Suppressor macrophage (primary cell): ENCODE data around the gene NECTIN4.
"Not testable (repeated sequence)": the region's sequence is repeated elsewhere in the genome, so short reads cannot be mapped to it uniquely, and the experiment has no call there.

ENCODE experiments used
- DNase-seq, 4 experiments: peaks; one replicate each; pipeline ENCODE4 v3.0.0-alpha.2; 2020 to 2022
- total RNA-seq, 17 experiments: gene quantifications; one replicate each; lab custom pipeline; 2026; ENCODE audit warnings: mixed read lengths in 6 of 17, inconsistent platforms in 3 of 17; lab: John Stamatoyannopoulos, UW

NECTIN4 gene
- total RNA-seq = 0.25 to 21.0 (median 10.8) reads per million in 17 experiments

GRCh38 chr1:161089251-161089924, at the start of gene NECTIN4:
Gene NECTIN4 (minus strand): TSS chr1:161089558. CDS start chr1:161089296, 262 bp downstream.
- DNase-seq = peak; percentile 66 to 82 (median 79)

- DNase-seq = peak in 2 of 4 experiments; percentile 38 to 46
These were observed 49.1 kb upstream of the NECTIN4 start for GRCh38 chr1:161138431-161138830.

GRCh38 chr1:161137881-161138280, 48.5 kb upstream of the NECTIN4 start:
- DNase-seq = no peak

GRCh38 chr1:161133220-161133740, 43.9 kb upstream of the NECTIN4 start:
- DNase-seq = no peak

GRCh38 chr1:161132410-161133219, 43.3 kb upstream of the NECTIN4 start, which contains the start of gene DEDD:
Gene DEDD (minus strand): TSS chr1:161132667. CDS start chr1:161124462, 8,205 bp downstream.
- DNase-seq = peak; percentile 92 to 97 (median 96)

GRCh38 chr1:161131523-161132409, 42.4 kb upstream of the NECTIN4 start:
- DNase-seq = no peak

- DNase-seq = no peak
These were observed 40.9 kb upstream of the NECTIN4 start for GRCh38 chr1:161130266-161130665.

- DNase-seq = no peak
These were observed 39.4 kb upstream of the NECTIN4 start for GRCh38 chr1:161128591-161129420.

- DNase-seq = peak in 3 of 4 experiments; percentile 29 to 45 (median 37)
These were observed 38.3 kb upstream of the NECTIN4 start for GRCh38 chr1:161127649-161128048.

GRCh38 chr1:161122967-161123366, 33.6 kb upstream of the NECTIN4 start:
- DNase-seq = no peak

GRCh38 chr1:161121834-161122233, 32.5 kb upstream of the NECTIN4 start:
- DNase-seq = peak; percentile 53 to 81 (median 74)

GRCh38 chr1:161121042-161121650, 31.8 kb upstream of the NECTIN4 start:
- DNase-seq = peak; percentile 26 to 54 (median 42)

- peak; percentile 44 to 74 (median 60) for DNase-seq
These were observed 29.9 kb upstream of the NECTIN4 start for GRCh38 chr1:161119092-161119903.

GRCh38 chr1:161117759-161118581, 28.6 kb upstream of the NECTIN4 start, which contains the start of the genes NIT1 and PFDN2:
Gene NIT1 (plus strand): TSS chr1:161118105. CDS start chr1:161118177, 72 bp downstream.
Gene PFDN2 (minus strand): TSS chr1:161118037. CDS start chr1:161118026, 11 bp downstream.
- peak; percentile 88 to 96 (median 94) for DNase-seq

GRCh38 chr1:161115961-161116360, 26.6 kb upstream of the NECTIN4 start:
- DNase-seq = not testable (repeated sequence)

- DNase-seq = peak in 2 of 4 experiments; percentile 15 to 59
These were observed 25.9 kb upstream of the NECTIN4 start for GRCh38 chr1:161115132-161115711.

- no peak for DNase-seq
These were observed 25.2 kb upstream of the NECTIN4 start for GRCh38 chr1:161114556-161114955.

- DNase-seq = no peak
These were observed 24.6 kb upstream of the NECTIN4 start for GRCh38 chr1:161113915-161114314.
